ENCODE results near the gene MFRP. TPM values are rescaled to one million over a fixed set of nuclear protein-coding genes. Genes with fewer than 3 reads are reported as not detected.

MFRP gene
- total and polyA plus RNA-seq, 9 donors: not detected

GRCh38 chr11:119306373-119306890 lies 40.1 kb downstream of the MFRP start:
- peaks cover 18% of the 10 kb centered on the region for H3K4me1 ChIP-seq (ENCODE audit: control insufficient read depth, insufficient read depth, low read length)
- peak; percentile 32 for DNase-seq
- H3K27ac ChIP-seq (ENCODE audit: low read length): peak overlapping the region; percentile 51
- no peak overlapping the region for H3K4me3 ChIP-seq (ENCODE audit: low read length)
- peaks cover 77% of the 10 kb centered on the region for H3K36me3 ChIP-seq (ENCODE audit: control insufficient read depth, insufficient read depth, low read length)
- H3K9me3 ChIP-seq (replicated peaks; ENCODE audit: control insufficient read depth, low read depth, low read length): no peaks in the 10 kb centered on the region
- WGBS (ENCODE audit: insufficient coverage): 75% methylated on average over 2 of the region's 5 CpGs
- no peaks in the 10 kb centered on the region for H3K27me3 ChIP-seq (ENCODE audit: control insufficient read depth, insufficient read depth, low read length)

DNA sequence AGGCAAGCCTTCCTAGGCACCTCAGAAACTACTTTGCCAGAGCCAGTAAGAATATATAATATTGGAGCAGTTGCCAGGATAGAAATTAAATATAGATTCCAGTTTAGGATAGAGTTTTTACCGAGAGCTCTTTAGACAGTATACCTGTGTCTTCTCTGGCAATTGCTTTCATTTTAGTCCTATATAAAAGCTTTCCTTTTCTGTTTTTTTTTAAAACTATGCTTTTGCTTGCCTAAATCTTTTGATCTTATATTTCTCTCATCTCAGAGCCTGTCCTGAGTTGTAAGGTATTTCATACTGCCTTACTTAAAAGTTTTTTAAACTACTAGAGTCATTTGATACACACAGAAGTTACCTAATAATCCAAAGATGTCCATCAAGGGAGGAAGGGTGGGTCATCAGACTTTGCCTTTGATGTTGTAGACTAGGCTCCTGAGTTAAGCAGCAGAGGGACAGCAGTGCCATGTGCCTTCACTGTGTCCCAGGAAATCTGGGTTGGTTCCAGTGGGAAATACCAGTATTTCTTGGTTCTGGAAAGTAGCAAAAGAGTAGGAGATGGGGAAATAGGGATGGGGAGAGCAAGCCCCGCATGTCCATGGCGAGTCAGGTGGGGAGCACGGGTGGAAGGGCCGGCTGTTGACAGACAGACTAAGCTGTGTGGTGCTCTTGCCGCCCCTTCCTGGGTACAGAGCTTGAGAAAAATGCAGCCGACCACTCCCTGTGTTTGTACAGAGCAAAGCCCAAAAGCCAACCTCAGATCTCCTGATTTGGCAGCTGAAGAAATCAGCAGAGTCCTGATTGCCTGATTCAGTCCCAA lies 40.7 kb downstream of the MFRP start:
- no peak for DNase-seq
- peaks cover 74% of the 10 kb centered on the region for H3K36me3 ChIP-seq (ENCODE audit: control insufficient read depth, insufficient read depth, low read length)
- WGBS (ENCODE audit: insufficient coverage): 93% methylated on average over 6 of the region's 7 CpGs
- no peaks in the 10 kb centered on the region for H3K27me3 ChIP-seq (ENCODE audit: control insufficient read depth, insufficient read depth, low read length)
- peaks cover 22% of the 10 kb centered on the region for H3K4me1 ChIP-seq (ENCODE audit: control insufficient read depth, insufficient read depth, low read length)
- no peaks in the 10 kb centered on the region for H3K9me3 ChIP-seq (replicated peaks; ENCODE audit: control insufficient read depth, low read depth, low read length)
- peak overlapping the region; percentile 51 for H3K27ac ChIP-seq (ENCODE audit: low read length)
- no peak overlapping the region for H3K4me3 ChIP-seq (ENCODE audit: low read length)

DNA sequence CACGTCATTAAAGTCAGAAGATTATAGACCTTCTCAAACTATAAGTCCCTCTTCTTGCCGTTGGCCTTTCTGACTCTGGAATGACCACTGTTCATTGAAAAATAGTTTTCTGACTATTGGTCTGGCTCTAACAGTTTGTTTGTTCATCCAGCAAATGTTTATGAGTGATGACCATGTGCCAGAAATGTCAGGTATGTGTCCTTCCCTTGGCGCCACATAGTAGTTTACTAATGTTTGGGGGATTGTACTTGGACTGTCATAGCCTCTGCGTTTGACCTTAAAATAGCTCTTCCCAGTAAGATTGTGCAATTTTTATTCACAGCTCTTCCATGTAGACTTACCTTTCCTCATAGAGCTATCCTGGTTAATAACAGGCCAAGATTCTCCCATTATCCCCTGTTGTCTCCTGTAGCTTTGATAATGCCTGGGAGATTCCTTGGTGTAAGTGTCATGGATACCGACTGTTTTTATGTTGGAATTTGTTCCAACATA lies 43.2 kb downstream of the MFRP start:
- peaks cover 69% of the 10 kb centered on the region for H3K36me3 ChIP-seq (ENCODE audit: control insufficient read depth, insufficient read depth, low read length)
- no peak for DNase-seq
- no peaks in the 10 kb centered on the region for H3K9me3 ChIP-seq (replicated peaks; ENCODE audit: control insufficient read depth, low read depth, low read length)
- no CpG with 5 or more reads among the region's 5 CpGs for WGBS (ENCODE audit: insufficient coverage)
- H3K4me3 ChIP-seq (ENCODE audit: low read length): no peak overlapping the region
- H3K4me1 ChIP-seq (ENCODE audit: control insufficient read depth, insufficient read depth, low read length): peaks cover 36% of the 10 kb centered on the region
- no peaks in the 10 kb centered on the region for H3K27me3 ChIP-seq (ENCODE audit: control insufficient read depth, insufficient read depth, low read length)
- H3K27ac ChIP-seq (ENCODE audit: low read length): no peak overlapping the region

DNA sequence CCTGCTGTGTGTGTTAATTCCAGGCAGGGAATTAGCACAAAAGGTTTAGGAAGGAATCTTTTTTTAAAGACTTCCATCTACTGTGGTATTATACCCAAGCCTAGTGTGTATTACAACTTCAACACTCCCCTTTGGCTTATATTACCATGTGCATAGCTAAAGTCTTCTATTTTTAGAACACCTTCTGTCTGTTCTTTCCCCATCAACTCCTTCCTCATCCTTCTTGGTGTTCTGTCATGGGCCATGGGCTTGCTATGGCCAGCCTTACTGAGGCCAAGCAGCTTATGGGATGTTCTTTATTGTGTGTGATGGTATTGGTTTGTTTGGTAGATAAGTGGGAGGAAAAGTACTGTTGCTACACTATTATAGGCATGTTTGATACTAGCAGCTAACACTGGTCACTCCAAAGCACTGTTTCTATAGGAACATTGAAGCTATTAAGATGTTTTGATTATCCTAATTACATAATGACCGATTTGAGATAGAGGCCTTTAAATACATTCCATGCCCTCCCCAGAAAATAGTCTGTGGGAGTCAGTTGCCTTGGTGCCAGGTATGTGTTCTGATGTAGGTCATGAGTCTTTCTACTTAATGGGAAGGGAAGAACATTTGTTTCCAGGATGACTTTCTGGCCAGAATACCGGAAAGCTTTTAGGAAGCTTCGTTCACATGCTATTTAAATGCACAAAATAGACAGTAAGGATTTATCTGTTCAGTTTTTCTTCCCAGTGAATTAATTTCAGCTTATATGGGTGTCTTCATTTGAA lies 46.1 kb downstream of the MFRP start:
- peaks cover 59% of the 10 kb centered on the region for H3K36me3 ChIP-seq (ENCODE audit: control insufficient read depth, insufficient read depth, low read length)
- WGBS (ENCODE audit: insufficient coverage): no CpG with 5 or more reads among the region's 3 CpGs
- peak overlapping the region; percentile 62 for H3K27ac ChIP-seq (ENCODE audit: low read length)

DNA sequence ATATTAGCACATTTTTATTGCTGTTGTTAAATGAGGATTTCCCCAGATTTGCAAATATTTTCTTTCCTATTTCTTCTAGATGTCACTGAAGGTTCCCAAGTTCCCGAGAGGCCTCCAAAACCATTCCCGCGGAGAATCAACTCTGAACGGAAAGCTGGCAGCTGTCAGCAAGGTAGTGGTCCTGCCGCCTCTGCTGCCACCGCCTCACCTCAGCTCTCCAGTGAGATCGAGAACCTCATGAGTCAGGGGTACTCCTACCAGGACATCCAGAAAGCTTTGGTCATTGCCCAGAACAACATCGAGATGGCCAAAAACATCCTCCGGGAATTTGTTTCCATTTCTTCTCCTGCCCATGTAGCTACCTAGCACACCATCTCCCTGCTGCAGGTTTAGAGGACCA lies 47.1 kb downstream of the MFRP start:
- 93% methylated on average over 7 of the region's 9 CpGs for WGBS (ENCODE audit: insufficient coverage)
- Histone ChIP-seq H3K9me3 (replicated peaks; ENCODE audit: control insufficient read depth, low read depth, low read length) (no peaks in the 10 kb centered on the region), H3K27me3 (ENCODE audit: control insufficient read depth, insufficient read depth, low read length) (no peaks in the 10 kb centered on the region), H3K27ac (ENCODE audit: low read length) (peak overlapping the region; percentile 62), H3K4me1 (ENCODE audit: control insufficient read depth, insufficient read depth, low read length) (peaks cover 42% of the 10 kb centered on the region), H3K4me3 (ENCODE audit: low read length) (no peak overlapping the region), H3K36me3 (ENCODE audit: control insufficient read depth, insufficient read depth, low read length) (peaks cover 54% of the 10 kb centered on the region)
- DNase-seq: no peak

More for the DNA sequence above, 46.1 kb downstream of the MFRP start:
- Histone ChIP-seq H3K9me3 (replicated peaks; ENCODE audit: control insufficient read depth, low read depth, low read length) (no peaks in the 10 kb centered on the region), H3K4me3 (ENCODE audit: low read length) (no peak overlapping the region), H3K4me1 (ENCODE audit: control insufficient read depth, insufficient read depth, low read length) (peaks cover 42% of the 10 kb centered on the region), H3K27me3 (ENCODE audit: control insufficient read depth, insufficient read depth, low read length) (no peaks in the 10 kb centered on the region)
- DNase-seq: no peak

DNA sequence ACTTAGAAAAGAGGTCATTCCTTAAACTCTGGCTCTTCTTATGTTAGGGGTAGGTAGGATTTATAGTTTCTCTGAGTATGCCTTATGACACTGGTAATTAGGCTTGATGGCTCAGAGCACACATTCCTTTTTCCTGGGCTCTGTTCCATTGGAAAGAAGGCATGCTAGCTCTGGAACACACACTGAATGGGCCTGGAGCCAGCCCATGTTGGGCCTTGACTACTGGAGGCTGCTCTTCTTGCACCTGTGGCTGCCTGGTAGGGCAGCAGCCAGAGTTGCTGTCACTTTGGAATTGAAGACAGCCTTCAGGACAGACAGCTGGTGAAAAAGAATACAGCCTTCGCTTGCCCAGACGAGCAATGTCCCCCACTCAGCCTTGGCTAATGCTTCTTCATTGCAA lies 47.8 kb downstream of the MFRP start:
- 83% methylated on average over 1 of the region's 2 CpGs for WGBS (ENCODE audit: insufficient coverage)
- Histone ChIP-seq H3K4me3 (ENCODE audit: low read length) (no peak overlapping the region), H3K36me3 (ENCODE audit: control insufficient read depth, insufficient read depth, low read length) (peaks cover 50% of the 10 kb centered on the region), H3K9me3 (replicated peaks; ENCODE audit: control insufficient read depth, low read depth, low read length) (no peaks in the 10 kb centered on the region), H3K27me3 (ENCODE audit: control insufficient read depth, insufficient read depth, low read length) (no peaks in the 10 kb centered on the region), H3K4me1 (ENCODE audit: control insufficient read depth, insufficient read depth, low read length) (peaks cover 41% of the 10 kb centered on the region), H3K27ac (ENCODE audit: low read length) (peak overlapping the region; percentile 81)
- DNase-seq: peak; percentile 93

- Histone ChIP-seq H3K4me1 (ENCODE audit: control insufficient read depth, insufficient read depth, low read length) (peaks cover 40% of the 10 kb centered on the region), H3K27me3 (ENCODE audit: control insufficient read depth, insufficient read depth, low read length) (no peaks in the 10 kb centered on the region), H3K9me3 (replicated peaks; ENCODE audit: control insufficient read depth, low read depth, low read length) (no peaks in the 10 kb centered on the region), H3K27ac (ENCODE audit: low read length) (peak overlapping the region; percentile 81), H3K36me3 (ENCODE audit: control insufficient read depth, insufficient read depth, low read length) (peaks cover 51% of the 10 kb centered on the region), H3K4me3 (ENCODE audit: low read length) (no peak overlapping the region)
- no peak for DNase-seq
- no CpG with 5 or more reads among the region's 3 CpGs for WGBS (ENCODE audit: insufficient coverage)
These were observed 48.6 kb downstream of the MFRP start for GRCh38 chr11:119297938-119298337.

DNA sequence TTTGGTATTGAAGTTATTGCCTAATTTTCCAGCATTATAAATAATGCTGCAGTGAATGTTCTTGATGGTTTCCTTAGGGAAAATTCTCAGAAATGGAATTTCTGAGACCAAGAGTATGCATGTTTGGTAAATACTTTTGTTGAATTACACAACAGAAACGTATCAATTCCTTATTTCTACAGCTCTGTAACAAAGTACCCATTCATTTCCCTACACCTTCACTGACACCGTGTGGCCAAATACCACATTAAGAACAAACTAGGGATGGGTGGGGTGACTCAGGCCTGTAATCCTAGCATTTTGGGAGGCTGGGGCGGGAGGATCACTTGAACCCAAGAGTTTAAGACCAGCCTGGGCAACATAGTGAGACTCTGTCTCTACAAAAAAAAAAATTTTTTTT lies 51.3 kb downstream of the MFRP start:
- peaks cover 10% of the 10 kb centered on the region for H3K9me3 ChIP-seq (replicated peaks; ENCODE audit: control insufficient read depth, low read depth, low read length)
- no peak overlapping the region for H3K27ac ChIP-seq (ENCODE audit: low read length)
- peaks cover 39% of the 10 kb centered on the region for H3K36me3 ChIP-seq (ENCODE audit: control insufficient read depth, insufficient read depth, low read length)
- WGBS (ENCODE audit: insufficient coverage): no CpG with 5 or more reads among the region's 3 CpGs
- H3K4me3 ChIP-seq (ENCODE audit: low read length): no peak overlapping the region
- DNase-seq: no peak
- peaks cover 28% of the 10 kb centered on the region for H3K4me1 ChIP-seq (ENCODE audit: control insufficient read depth, insufficient read depth, low read length)
- no peaks in the 10 kb centered on the region for H3K27me3 ChIP-seq (ENCODE audit: control insufficient read depth, insufficient read depth, low read length)

GRCh38 chr11:119293461-119293860 lies 53.0 kb downstream of the MFRP start:
- Histone ChIP-seq H3K36me3 (ENCODE audit: control insufficient read depth, insufficient read depth, low read length) (peaks cover 26% of the 10 kb centered on the region), H3K27me3 (ENCODE audit: control insufficient read depth, insufficient read depth, low read length) (no peaks in the 10 kb centered on the region), H3K27ac (ENCODE audit: low read length) (no peak overlapping the region), H3K4me3 (ENCODE audit: low read length) (no peak overlapping the region), H3K4me1 (ENCODE audit: control insufficient read depth, insufficient read depth, low read length) (peaks cover 15% of the 10 kb centered on the region), H3K9me3 (replicated peaks; ENCODE audit: control insufficient read depth, low read depth, low read length) (peaks cover 10% of the 10 kb centered on the region)
- WGBS (ENCODE audit: insufficient coverage): no CpG with 5 or more reads among the region's 3 CpGs
- no peak for DNase-seq

DNA sequence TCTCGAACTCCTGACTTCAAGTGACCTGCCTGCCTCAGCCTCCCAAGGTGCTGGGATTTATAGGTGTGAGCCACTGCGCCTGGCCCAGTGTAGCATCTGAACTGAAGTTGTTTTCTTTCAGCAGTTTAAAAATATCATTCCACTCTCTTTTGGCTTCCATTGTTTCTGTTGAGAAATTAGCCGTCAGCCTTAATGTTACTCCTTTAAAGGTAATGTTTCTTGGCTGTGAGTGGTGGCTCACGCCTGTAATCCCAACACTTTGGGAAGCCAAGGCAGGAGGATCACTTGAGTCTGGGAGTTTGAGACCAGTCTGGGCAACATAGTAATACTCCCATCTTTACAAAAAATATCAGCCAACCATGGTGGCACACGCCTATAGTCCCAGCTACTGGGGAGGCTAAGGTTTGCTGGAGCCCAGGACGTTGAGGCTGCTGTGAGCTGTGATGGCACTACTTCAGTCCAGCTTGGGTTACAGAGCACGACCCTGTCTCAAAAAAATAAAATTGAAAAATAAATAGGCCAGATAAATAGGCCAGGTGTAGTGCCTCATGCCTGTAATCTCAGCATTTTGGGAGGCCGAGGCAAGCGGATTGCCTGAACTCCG lies 55.5 kb downstream of the MFRP start:
- no peaks in the 10 kb centered on the region for H3K27me3 ChIP-seq (ENCODE audit: control insufficient read depth, insufficient read depth, low read length)
- no peak for DNase-seq
- no peaks in the 10 kb centered on the region for H3K4me1 ChIP-seq (ENCODE audit: control insufficient read depth, insufficient read depth, low read length)
- H3K36me3 ChIP-seq (ENCODE audit: control insufficient read depth, insufficient read depth, low read length): peaks cover 21% of the 10 kb centered on the region
- H3K4me3 ChIP-seq (ENCODE audit: low read length): no peak overlapping the region
- 94% methylated on average over 6 of the region's 10 CpGs for WGBS (ENCODE audit: insufficient coverage)
- H3K9me3 ChIP-seq (replicated peaks; ENCODE audit: control insufficient read depth, low read depth, low read length): peaks cover 10% of the 10 kb centered on the region
- no peak overlapping the region for H3K27ac ChIP-seq (ENCODE audit: low read length)

Data from muscle of leg (tissue), 11 donors.